Measurements from ENCODE around the gene STON2.
A peak's percentile ranks its signal among the peaks of the same experiment; 100 is the strongest.
"Not testable (repeated sequence)": the region's sequence is repeated elsewhere in the genome, so short reads cannot be mapped to it uniquely, and the experiment has no call there.

STON2 gene

GRCh38 chr14:81400202-81400678 lies at the start of gene STON2:
TSS of gene STON2 (minus strand) at chr14:81400324. CDS start at chr14:81398382, 1,942 bp downstream.
- no peak for DNase-seq

GRCh38 chr14:81449576-81449975 lies 49.5 kb upstream of the STON2 start:
- DNase-seq = no peak

GRCh38 chr14:81449114-81449513 lies 49.0 kb upstream of the STON2 start:
- no peak for DNase-seq

- DNase-seq = no peak
Observed at GRCh38 chr14:81447021-81447764, 47.1 kb upstream of the STON2 start.

- DNase-seq = no peak
Observed at GRCh38 chr14:81446279-81447007, 46.3 kb upstream of the STON2 start.

- DNase-seq = no peak
Observed at GRCh38 chr14:81441626-81442134, 41.6 kb upstream of the STON2 start.

GRCh38 chr14:81440041-81440440 lies 39.9 kb upstream of the STON2 start:
- DNase-seq = no peak

- no peak for DNase-seq
Observed at GRCh38 chr14:81437244-81437643, 37.1 kb upstream of the STON2 start.

GRCh38 chr14:81436296-81437138 lies 36.4 kb upstream of the STON2 start:
- DNase-seq = peak; percentile 14

GRCh38 chr14:81435391-81436295 lies 35.5 kb upstream of the STON2 start:
- peak; percentile 3 for DNase-seq

- no peak for DNase-seq
Observed at GRCh38 chr14:81435048-81435390, 34.9 kb upstream of the STON2 start.

GRCh38 chr14:81434230-81434629 lies 34.1 kb upstream of the STON2 start:
- no peak for DNase-seq

GRCh38 chr14:81433378-81433777 lies 33.3 kb upstream of the STON2 start:
- DNase-seq = no peak

GRCh38 chr14:81432219-81432661 lies 32.1 kb upstream of the STON2 start:
- DNase-seq = no peak

GRCh38 chr14:81430235-81430634 lies 30.1 kb upstream of the STON2 start:
- no peak for DNase-seq

GRCh38 chr14:81429749-81430148 lies 29.6 kb upstream of the STON2 start:
- DNase-seq = not testable (repeated sequence)

GRCh38 chr14:81429028-81429427 lies 28.9 kb upstream of the STON2 start:
- no peak for DNase-seq

- DNase-seq = no peak
Observed at GRCh38 chr14:81427348-81428058, 27.4 kb upstream of the STON2 start.

- DNase-seq = no peak
Observed at GRCh38 chr14:81423504-81423903, 23.4 kb upstream of the STON2 start.

- DNase-seq = no peak
Observed at GRCh38 chr14:81418057-81418790, 18.1 kb upstream of the STON2 start.

GRCh38 chr14:81416981-81417380 lies 16.9 kb upstream of the STON2 start:
- DNase-seq = no peak
